GM21737 (cell line): Measurements from ENCODE around the gene SNAI1.
"Not testable (repeated sequence)": the region's sequence is repeated elsewhere in the genome, so short reads cannot be mapped to it uniquely, and the experiment has no call there.

Experiments
- ATAC-seq: cut with Tn5 transposase; IDR thresholded peaks from one replicate; pipeline ENCODE4 v1.9.1; 2021; ENCODE audit warnings: mild to moderate bottlenecking, moderate library complexity; ENCODE audit not compliant: unreplicated experiment

The SNAI1 gene

GRCh38 chr20:49985617-49986016 lies 2.8 kb downstream of the SNAI1 start:
- ATAC-seq, result no peak

- ATAC-seq, result no peak
These were observed 3.3 kb downstream of the SNAI1 start for GRCh38 chr20:49986049-49986448.

- no peak for ATAC-seq
These were observed 4.5 kb downstream of the SNAI1 start for GRCh38 chr20:49987015-49987867.

GRCh38 chr20:49987868-49988690 lies 5.3 kb downstream of the SNAI1 start:
- ATAC-seq, result no peak

GRCh38 chr20:49989234-49990065 lies 6.7 kb downstream of the SNAI1 start:
- no peak for ATAC-seq

- ATAC-seq, result no peak
These were observed 7.5 kb downstream of the SNAI1 start for GRCh38 chr20:49990271-49990720.

GRCh38 chr20:49993301-49993751 lies 10.5 kb downstream of the SNAI1 start:
- no peak for ATAC-seq

GRCh38 chr20:49995586-49995985 lies 12.8 kb downstream of the SNAI1 start:
- no peak for ATAC-seq

- not testable (repeated sequence) for ATAC-seq
These were observed 15.9 kb downstream of the SNAI1 start for GRCh38 chr20:49998478-49999188.

GRCh38 chr20:49999329-49999728 lies 16.5 kb downstream of the SNAI1 start:
- ATAC-seq, result peak; percentile 59

- not testable (repeated sequence) for ATAC-seq
These were observed 17.9 kb downstream of the SNAI1 start for GRCh38 chr20:50000548-50001222.

GRCh38 chr20:50001784-50002311 lies 19.1 kb downstream of the SNAI1 start:
- ATAC-seq, result no peak

- ATAC-seq, result no peak
These were observed 20.5 kb downstream of the SNAI1 start for GRCh38 chr20:50003253-50003656.

GRCh38 chr20:50004229-50004628 lies 21.4 kb downstream of the SNAI1 start:
- no peak for ATAC-seq

GRCh38 chr20:50005471-50005981 lies 22.7 kb downstream of the SNAI1 start:
- no peak for ATAC-seq

- no peak for ATAC-seq
These were observed 24.6 kb downstream of the SNAI1 start for GRCh38 chr20:50007369-50007768.

- ATAC-seq, result no peak
These were observed 25.2 kb downstream of the SNAI1 start for GRCh38 chr20:50008007-50008406.

GRCh38 chr20:50009521-50010454 lies 27.0 kb downstream of the SNAI1 start:
- no peak for ATAC-seq
